DMS153 (cell line): ENCODE measurements around the gene PDGFD.

Source experiments
- DNase-seq: peaks from one replicate; lab custom pipeline; 2025; lab: John Stamatoyannopoulos, UW

The PDGFD gene

DNA sequence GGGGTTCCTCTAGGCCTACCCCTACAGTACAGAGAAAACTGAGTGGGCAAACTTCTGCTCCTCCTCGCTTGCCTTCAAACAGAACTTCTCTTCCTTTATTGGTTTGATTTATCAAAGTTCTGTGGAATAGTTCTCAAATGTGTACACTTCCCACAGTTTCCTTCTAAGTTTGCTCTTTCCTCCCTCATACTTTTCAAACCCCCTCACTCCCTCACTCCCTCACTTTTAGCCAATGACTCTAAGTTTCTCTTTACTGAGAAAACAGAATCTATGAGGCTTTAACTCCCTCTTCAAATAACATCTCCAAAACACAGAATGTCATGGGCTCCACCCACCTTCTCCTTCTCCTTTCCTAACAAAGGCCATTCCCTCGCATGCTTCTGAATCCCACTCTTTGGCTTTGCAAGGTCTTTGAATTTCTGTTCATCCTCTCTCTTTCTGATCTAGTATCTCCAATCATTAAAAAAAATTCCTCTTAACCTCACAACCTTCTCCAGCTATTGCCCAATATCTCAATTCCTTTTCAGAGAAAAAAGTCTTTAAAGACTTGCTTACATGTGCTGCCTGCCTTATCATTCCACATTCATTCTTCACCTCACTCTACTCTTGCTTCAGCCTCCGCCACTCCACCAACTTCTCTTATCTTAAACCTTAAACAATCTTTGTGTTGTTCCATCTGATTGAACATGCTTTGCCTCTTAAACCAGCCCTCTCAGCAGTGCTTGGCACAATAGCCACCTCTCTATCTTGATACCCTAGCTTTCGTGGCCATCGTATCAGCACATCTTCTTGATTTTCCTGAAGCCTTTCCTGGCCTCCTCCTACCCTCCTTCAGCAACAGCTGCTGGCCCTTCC is 70.3 kb downstream of the PDGFD start:
- no peak for DNase-seq

DNA sequence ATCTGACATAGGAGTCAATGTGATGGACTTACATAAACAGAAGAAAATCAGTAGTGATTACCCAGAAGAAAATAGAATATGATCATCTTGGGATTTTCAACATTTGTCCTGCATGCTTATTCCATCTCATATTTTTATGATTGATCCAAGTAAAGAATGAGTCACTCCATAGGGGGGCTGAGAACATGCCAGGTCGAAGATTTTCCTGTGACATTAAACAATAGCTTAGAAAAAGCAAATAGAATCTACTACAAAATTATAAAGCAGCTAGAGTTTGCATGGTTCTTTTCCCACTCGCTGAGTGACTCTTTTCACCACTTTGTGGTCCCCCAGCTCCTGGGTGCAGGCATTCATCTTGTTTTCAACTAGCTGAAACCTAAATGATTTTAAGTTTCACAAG is 71.2 kb downstream of the PDGFD start:
- no peak for DNase-seq

DNA sequence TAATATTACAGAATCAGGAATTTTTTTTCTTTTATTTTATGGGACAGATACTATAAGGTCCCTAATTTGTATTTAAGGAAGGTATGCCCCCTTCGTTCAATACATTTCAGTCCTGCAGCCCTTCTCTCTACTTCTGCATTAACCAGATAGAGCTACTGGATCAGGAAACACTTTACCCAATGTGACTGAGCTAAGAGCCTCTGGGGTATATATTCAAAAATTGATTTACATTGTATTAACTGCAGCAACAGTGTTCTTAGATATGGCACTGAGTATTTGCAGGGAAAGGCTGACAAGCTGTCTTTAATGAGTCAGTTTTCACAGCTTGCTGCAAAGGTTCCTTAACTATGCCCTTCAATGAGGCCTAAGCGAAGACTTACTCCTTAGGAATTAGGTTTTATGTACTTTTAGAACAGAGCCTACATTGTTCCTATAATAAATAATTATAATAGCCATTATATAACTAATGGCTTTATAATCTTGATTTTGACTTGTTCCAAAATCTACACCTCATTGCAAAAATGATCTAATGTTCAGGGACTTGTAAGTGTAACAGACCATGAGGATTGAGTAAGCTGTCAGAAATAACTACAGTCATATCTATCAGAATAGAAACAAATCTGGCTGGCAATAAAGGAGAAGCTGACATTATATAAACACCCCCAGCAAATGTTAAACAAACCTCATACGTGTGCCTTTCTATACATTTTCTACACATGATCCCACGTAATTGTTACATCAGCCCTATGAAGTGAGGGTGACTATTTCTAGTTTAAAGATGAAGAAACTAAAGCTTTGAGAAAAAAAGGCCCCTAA is 72.5 kb downstream of the PDGFD start:
- DNase-seq: no peak

DNA sequence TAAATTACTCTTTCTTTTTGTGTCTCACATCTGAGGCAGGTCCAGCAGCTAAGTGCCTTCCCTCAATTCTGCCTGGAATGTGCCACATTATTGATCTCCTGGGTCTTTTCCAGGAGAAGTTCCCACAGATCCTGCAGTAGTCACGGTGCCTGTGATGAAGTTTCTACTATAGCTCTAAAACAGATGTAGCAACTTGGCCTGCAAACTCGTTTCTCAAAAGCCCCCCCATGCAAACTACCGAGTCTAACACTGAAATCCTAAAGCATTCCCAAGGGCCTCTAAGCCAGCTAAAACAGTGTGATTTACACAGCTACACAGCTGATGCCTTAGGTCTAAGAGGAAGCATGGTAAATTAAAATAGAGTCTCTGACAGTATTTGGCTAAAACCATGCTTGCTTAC is 73.2 kb downstream of the PDGFD start:
- no peak for DNase-seq

DNA sequence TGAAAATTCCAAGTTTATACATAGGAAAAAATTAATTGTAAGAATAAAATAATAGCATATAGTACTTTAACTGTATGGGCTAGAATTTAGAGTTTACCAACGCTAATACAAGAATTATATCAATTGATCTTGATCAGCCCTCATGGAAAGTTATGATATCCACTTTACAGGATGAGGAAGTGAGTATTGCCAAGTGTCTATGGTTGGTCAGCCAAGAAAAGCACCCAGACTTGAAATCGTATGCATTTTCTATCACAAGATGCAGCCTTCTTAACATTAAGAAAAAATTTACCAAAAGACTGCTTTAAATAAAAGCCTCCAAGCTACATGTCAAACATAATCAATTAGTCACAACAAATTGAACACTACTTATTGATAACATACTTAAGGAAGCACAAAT is 74.5 kb downstream of the PDGFD start:
- no peak for DNase-seq

DNA sequence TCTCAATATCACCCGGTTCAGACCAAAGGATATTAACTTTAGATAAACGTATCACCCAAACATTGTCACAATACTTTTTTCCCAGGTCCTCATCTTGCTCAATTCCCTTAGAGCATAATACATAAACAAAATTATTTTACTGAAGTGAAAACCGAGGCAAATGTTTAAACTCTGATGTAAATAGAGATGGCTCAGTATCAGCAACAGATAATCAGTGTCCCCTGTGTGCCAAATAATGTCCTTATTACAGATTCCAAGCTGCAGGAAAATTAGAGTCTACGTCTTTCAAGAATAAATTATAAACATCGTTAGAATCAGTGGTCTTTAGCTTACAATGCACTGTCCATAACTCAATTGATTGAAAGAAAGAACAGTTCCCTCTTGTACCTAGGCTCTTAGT is 77.3 kb downstream of the PDGFD start:
- no peak for DNase-seq

DNA sequence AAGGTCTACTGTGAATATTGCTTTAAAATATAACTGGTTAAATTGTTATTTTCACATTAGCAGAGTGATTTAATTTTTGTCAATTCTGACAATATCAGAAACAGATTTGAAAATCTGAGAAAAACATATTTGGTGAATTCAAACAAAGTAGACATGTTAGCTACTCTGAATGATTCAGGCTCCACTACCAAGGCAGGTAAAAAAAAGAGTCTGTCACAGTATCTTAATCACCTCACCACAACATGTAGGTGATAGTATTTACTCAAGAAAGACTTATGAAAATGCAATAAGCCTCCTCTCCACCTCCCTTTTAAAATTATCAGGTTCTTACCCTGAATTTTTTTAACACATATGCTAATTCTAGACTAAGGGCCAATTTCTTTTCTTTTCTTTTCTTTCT is 85.0 kb downstream of the PDGFD start:
- no peak for DNase-seq

DNA sequence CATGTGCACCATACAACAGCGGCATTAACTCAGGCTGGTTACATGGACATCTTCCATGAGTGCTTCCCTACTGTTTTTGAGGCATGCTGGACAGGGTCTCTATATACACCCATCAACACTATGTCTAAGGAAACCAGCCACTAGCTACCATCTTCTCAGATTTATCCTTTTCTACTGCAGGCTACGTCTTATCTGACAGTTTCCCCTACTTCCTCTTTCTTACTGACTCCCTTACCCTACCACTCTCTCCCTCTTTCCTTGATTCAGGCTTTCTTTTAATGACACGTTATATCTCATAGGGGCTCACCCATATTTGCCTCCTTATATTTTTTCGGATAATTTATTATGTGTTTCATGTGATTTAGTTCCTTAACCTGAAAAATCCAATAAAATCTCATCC is 85.7 kb downstream of the PDGFD start:
- no peak for DNase-seq

DNA sequence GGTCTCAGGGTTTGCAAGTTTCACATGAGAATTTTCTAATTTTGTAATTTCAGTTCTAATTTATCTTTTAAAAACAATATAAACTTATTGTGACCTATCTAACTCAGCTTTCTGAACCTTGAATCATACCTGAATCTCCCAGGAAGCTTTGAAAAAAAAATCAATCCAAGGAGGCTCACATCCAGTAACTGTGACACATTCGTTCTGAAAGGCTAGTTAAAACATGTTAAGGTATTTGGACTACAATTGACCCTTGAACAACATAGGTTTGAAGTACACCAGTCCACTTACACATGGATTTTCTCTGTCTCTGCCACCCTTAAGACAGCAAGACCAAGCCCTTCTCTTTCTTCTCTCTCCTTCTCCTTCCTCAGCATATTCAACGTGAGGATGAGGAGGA is 87.5 kb downstream of the PDGFD start:
- no peak for DNase-seq

DNA sequence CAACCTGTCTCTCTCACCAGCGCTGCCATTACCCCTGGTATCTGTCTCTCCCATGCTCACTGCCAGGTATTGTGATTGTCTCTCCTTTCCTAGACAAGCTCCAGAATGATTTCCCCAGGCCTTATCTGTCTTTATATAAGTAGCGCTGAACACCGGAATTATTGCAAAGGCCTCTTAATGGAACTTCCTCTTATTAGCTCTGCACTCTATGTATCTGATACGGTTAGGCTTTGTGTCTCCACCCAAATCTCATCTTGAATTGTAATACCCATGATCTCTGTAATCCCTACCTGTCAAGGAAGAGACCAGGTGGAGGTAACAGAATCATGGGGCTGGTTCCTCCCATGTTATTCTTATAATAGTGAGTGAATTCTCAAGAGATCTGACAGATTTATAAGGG is 88.2 kb downstream of the PDGFD start:
- DNase-seq: no peak

DNA sequence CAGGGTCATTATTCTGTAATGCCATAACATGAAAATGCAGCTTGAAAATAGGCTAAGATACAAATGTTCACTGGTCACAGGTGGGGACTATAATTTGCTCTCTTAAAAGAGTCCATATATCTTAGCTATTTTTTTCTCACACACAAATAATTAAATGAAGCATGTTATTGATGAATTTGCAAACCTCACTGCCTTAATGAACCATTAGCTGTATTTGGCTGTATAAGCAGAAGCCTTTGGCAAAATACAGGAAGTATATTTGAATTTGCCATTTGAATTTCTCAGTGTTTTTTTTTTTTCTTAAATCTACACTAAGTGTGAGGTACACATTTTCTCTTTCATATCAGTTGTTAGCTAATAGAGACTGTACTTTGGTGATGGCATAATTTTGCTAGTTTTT is 88.9 kb downstream of the PDGFD start:
- no peak for DNase-seq

DNA sequence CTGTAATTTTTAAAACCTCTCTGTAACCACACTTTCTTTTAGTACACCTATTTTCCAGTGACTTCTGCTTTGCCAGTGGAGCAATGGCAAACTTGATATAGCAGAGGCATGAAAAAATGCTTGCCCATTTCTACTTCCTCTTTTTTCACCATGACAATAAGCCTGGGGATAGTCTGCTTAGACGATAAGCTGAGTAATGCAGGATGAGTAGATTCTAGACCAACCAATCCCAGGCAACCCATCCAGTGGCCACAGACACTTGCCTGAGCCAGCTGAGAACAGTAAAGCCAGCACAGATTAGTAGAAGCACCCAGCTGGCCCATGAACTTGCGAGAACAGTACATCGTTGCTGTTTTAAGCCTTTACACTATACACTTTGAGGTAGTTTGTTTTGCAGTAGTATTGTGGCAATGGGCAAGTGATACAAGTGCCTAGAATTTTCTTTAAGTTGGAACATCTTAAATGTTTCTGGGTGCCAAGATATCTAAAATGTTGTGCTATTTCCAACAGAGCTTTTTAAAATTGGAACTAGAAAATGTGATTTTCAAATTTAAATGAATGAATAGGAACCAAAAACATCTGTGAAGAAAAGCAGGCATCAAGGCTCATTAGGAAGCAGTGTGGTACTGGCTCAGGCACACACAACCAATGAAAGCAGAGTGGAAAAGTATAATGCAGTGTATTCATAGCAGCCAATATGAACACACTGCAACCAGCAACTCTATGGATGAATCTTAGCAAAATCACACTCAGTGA is 89.8 kb downstream of the PDGFD start:
- DNase-seq: no peak

DNA sequence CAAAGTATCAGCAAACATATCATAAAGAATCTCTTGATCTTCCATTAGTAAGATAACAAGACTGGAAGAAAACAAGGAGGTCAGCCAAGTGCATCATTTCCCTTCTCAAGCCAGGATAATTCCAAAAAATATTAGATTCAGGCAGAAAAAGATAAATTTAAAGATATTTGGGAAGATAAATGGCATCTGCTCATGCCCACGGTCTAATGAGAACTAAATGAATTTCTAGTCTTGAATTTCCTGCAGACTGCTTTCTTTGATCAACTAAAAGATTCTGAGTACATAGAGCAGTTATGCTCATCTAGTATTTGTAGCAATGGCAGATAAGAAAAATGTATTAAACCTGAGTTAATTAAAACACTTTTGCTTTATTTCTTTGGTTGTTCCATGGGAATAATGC is 96.4 kb downstream of the PDGFD start:
- no peak for DNase-seq

DNA sequence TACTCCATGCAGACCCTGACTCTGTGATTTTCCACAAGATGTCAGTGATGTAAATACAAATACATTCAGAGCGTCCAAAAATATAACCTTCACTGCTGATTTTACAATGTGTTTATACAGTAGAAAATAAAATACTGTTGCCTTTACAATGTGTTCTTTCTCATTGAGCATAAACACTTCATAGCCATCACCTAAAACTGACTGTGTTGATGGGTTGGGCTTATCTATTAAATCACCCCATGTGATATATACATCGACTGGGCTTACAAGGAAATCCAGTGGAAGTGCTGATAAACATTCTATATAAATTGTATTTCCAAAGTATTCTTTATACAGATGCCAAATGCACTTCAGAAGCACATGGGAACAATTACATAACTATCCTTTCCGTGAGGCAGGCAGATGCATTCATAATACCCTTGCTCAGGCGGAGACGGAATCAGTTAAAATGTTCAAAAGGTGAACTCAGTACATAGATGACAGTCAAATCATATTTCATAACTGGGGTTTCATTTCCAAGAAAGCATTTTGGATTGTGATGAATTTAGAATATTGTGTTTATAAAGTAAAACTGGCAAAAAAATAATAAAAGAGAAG is 99.8 kb downstream of the PDGFD start:
- no peak for DNase-seq

DNA sequence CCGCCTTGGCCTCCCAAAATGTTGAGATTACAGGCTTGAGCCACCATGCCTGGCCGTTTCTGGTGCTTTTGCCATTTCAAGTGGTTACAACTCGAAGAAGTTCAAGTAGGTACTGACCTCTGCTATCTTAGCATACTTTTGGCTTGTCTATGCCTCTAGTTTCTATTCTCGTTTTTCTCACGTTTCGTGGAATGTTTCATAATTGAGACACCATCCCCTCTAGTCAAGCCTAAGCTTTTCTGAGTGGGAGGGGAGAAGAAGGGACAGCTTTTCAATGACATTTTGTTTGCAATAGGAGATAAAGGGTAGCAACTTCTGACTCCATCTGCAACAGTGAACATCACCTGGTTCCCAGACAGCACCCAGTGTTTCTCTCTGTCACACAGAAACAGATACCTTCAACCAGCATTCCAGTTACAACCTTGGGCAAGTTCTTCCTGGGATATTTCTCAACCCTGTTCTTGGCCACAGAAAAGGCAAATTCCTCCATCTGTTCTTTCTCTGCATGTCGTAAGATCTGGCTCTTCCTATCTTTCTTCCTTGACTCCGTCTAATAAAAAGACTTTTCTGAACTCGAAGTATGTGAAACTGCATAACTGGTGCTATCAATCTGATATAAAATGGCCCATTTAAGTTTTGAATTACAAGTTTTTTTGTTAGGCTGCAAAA is 102.0 kb downstream of the PDGFD start:
- DNase-seq: no peak

DNA sequence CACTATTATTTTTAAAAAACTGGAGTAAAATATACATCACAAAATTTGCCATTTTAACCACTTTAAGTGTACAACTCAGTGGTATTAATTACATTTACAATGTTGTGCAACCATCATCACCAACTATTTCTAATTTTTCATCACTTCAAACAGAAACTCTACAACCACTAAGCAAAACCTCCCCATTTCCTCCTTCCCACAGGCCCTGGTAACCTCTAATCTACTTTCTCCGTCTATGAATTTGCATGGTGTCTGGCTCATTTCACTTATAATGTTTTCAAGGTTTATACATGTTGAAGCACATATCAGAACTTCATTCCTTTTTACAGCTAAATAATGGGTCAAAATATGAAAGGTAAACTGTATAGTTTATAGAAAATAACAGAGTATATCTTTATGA is 103.1 kb downstream of the PDGFD start:
- no peak for DNase-seq

DNA sequence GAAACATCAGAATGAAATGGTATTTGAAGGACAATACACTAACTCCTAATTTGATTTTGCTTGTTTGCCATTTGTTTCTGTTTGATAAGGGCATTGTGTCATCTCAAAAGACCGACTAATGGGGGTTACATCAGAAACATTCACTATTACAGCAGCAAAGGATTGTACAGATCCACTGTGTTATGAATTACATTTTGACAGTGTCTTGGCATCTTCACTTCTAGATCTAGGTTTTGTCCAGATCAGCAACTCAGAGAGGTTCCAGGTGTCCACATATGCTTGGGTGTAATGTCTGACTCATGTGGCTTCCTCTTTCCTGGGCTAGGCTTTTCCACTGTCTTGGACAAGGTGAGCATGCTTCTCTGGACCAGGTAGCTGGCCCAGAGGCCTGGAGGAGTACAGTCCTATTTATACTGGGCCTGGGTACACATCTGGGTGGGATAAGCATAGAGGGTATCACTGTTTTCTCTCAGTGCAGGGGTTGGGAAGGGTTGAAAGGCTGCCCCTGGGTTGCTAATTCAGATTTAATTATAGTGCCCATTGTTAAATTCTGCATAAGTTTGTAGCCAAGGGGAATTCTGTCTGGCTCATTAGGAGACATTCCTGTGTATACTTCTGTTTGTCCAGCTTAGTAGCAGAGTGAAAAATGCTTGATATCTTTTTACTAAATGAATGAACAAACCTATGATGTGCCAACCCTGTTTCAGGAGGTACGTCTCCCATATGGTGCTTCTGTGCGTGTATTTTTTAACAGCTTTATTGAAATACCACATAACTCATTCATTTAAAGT is 103.7 kb downstream of the PDGFD start:
- DNase-seq: no peak

DNA sequence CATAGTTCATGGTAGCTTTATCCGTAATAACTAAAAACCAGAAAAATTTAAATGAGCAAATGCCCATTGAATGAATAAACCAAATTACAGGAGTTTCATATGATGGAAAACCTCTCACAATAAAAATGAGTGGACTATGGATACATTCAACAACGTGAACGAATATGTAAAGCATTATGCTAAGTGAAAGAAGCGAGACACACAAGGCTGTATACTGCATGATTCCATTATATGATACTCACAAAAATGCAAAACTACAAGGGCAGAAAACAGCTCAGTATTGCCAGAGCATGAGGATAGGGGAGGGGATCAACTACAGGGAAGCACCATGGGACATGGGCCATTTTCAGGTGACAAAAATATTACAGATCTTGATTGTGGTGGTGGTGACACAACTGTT is 105.3 kb downstream of the PDGFD start:
- no peak for DNase-seq

DNA sequence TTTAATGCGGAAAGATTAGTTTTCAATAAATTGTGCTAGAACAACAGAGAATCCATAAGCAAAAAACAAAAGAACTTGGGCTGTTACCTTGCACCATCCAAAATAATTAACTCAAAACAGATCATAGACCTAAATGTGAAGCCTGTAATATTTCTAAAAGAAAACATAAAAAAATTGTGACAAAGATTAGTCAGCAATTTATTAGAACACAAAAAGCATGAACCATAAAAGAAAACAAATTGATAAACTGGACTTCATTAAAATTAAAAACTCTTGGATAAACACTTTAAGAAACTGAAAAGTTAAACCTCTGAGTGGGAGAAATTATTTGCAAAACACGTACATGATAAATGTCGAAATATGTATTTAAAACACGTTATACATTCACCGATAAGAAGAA is 106.0 kb downstream of the PDGFD start:
- no peak for DNase-seq

DNA sequence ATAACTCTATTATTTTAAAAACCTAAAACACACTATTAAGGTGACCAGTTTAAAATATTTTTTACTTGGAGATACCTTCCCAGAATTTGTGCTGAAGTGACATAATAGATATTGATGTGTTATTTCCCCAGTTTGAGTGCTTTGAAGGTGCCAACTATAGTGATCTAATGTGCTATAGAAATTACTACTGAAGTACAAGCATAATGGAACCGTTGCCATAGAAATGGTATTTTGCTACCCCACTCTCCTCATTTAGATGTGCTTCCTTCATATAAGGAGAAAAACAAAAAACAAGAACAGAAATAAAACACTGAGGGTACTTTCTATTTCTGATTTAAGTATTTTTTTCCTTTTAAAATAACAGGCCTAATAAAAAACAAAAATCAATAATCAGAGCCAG is 108.4 kb downstream of the PDGFD start:
- no peak for DNase-seq
